H1 (cell line): Measurements from ENCODE around the gene L3MBTL4. TPM values are rescaled to one million over a fixed set of nuclear protein-coding genes. Genes with fewer than 3 reads are reported as not detected.

ENCODE experiments used
- CTCF ChIA-PET: fragments of 300-600 bp; sonication (Branson Sonifier 250); formaldehyde crosslinking; loops from one replicate; lab custom pipeline; 2021; ENCODE audit not compliant: partially characterized antibody; lab: Charles Lee
- POLR2A ChIA-PET: fragments of 300-600 bp; sonication (Branson Sonifier 250); formaldehyde crosslinking; loops from one replicate; lab custom pipeline; 2021; ENCODE audit warnings: inconsistent platforms; ENCODE audit not compliant: partially characterized antibody; lab: Charles Lee
- DNase-seq, 2 experiments: peaks; one replicate each; pipeline versions ENCODE4 v3.0.0 to v3.0.0-alpha.2; 2010 to 2022; ENCODE audit warnings: low spot score in 2 of 2, low read depth in 1 of 2, mixed read lengths in 1 of 2
- FAIRE-seq: peaks from 2 replicates; lab custom pipeline; 2011; peaks lifted over from hg19 to GRCh38; lab: Jason Lieb, UNC
- H2AFZ ChIP-seq: 2 replicates; pipeline ENCODE4 v1.8.1; 2012; ENCODE audit warnings: low read length, inconsistent platforms
- H2AK5ac ChIP-seq: 2 replicates; pipeline ENCODE4 v1.6.1; 2013; ENCODE audit warnings: low read depth, low read length
- H2BK120ac ChIP-seq: replicated peaks from 2 replicates; pipeline ENCODE3; 2013; ENCODE audit warnings: low read depth, low read length, inconsistent platforms
- H2BK12ac ChIP-seq: 2 replicates; pipeline ENCODE4 v1.6.1; 2013; ENCODE audit warnings: low read depth, low read length
- H2BK15ac ChIP-seq: 2 replicates; pipeline ENCODE4 v1.6.1; 2013; ENCODE audit warnings: low read length
- H2BK20ac ChIP-seq: 2 replicates; pipeline ENCODE4 v1.6.1; 2013; ENCODE audit warnings: low read length
- H2BK5ac ChIP-seq: 2 replicates; pipeline ENCODE4 v1.6.1; 2013; ENCODE audit warnings: low read depth, low read length
- H3K14ac ChIP-seq: 2 replicates; pipeline ENCODE4 v1.6.1; 2013; ENCODE audit warnings: inconsistent platforms; ENCODE audit not compliant: insufficient read length
- H3K18ac ChIP-seq: 2 replicates; pipeline ENCODE4 v1.6.1; 2013; ENCODE audit warnings: low read length; ENCODE audit errors: extremely low read depth
- H3K23ac ChIP-seq: 2 replicates; pipeline ENCODE4 v1.6.1; 2013; ENCODE audit warnings: inconsistent platforms; ENCODE audit not compliant: insufficient read length
- H3K23me2 ChIP-seq: 2 replicates; pipeline ENCODE4 v1.6.1; 2013; ENCODE audit warnings: low read depth, low read length
- H3K27ac ChIP-seq: 2 replicates; pipeline ENCODE4 v1.6.1; 2011; ENCODE audit warnings: low read depth, low read length, inconsistent platforms
- H3K27me3 ChIP-seq, 4 experiments: replicated peaks in 1 of 4; 1 replicate in 1 of 4; 2 replicates in 3 of 4; pipeline versions ENCODE4 v1.6.1 to v1.8.1; 2011 to 2013; ENCODE audit warnings: low read length in 3 of 4, mild to moderate bottlenecking in 3 of 4, inconsistent platforms in 2 of 4, mixed read lengths in 2 of 4, moderate library complexity in 1 of 4; ENCODE audit not compliant: control insufficient read depth in 3 of 4, insufficient read depth in 3 of 4; ENCODE audit errors: extremely low read depth in 1 of 4
- H3K36me3 ChIP-seq, 4 experiments: 2 replicates each; pipeline versions ENCODE4 v1.6.1 to v1.8.1; 2011 to 2013; ENCODE audit warnings: mild to moderate bottlenecking in 4 of 4, low read length in 3 of 4, moderate library complexity in 2 of 4, control low read depth in 1 of 4, inconsistent platforms in 1 of 4; ENCODE audit not compliant: insufficient read depth in 4 of 4, control insufficient read depth in 2 of 4
- H3K4ac ChIP-seq: replicated peaks from 2 replicates; pipeline ENCODE3; 2013; ENCODE audit warnings: low read length, low read depth, mixed read lengths, inconsistent platforms; ENCODE audit not compliant: insufficient read length
- H3K4me1 ChIP-seq, 4 experiments: replicated peaks in 1 of 4; 1 replicate in 1 of 4; 2 replicates in 3 of 4; pipeline versions ENCODE4 v1.6.1 to v1.8.1; 2011 to 2013; ENCODE audit warnings: low read length in 3 of 4, inconsistent platforms in 2 of 4, mixed read lengths in 1 of 4; ENCODE audit not compliant: insufficient read depth in 4 of 4, control insufficient read depth in 3 of 4
- H3K4me2 ChIP-seq, 2 experiments: 2 replicates each; pipeline versions ENCODE4 v1.6.1 to v1.8.1; 2011 to 2013; ENCODE audit warnings: low read depth in 2 of 2, low read length in 2 of 2, control low read depth in 1 of 2, inconsistent platforms in 1 of 2, mild to moderate bottlenecking in 1 of 2; ENCODE audit not compliant: insufficient read depth in 1 of 2
- H3K4me3 ChIP-seq, 4 experiments: fragments of 200-600, 300-600 bp in 1 of 4; sonication (generic), shearing (Covaris generic), sonication (Bioruptor Twin) in 1 of 4; 2 replicates each; pipeline versions ENCODE4 v1.5.1 to v1.8.1; 2011 to 2016; ENCODE audit warnings: low read length in 4 of 4, low read depth in 3 of 4, control low read depth in 2 of 4, inconsistent platforms in 2 of 4, mild to moderate bottlenecking in 2 of 4, mixed read lengths in 1 of 4, moderate library complexity in 1 of 4; ENCODE audit not compliant: insufficient read depth in 2 of 4; ENCODE audit errors: extremely low read depth in 1 of 4
- H3K56ac ChIP-seq: replicated peaks from 2 replicates; pipeline ENCODE3; 2013; ENCODE audit warnings: low read depth, mild to moderate bottlenecking, mixed read lengths, low read length, inconsistent platforms; ENCODE audit not compliant: insufficient read length
- H3K79me1 ChIP-seq: 2 replicates; pipeline ENCODE4 v1.6.1; 2013; ENCODE audit warnings: low read depth, low read length, control low read depth
- H3K79me2 ChIP-seq, 2 experiments: 2 replicates each; pipeline versions ENCODE4 v1.6.1 to v1.8.1; 2012 to 2013; ENCODE audit warnings: low read length in 2 of 2, mild to moderate bottlenecking in 2 of 2, inconsistent platforms in 1 of 2; ENCODE audit not compliant: insufficient read depth in 2 of 2, control insufficient read depth in 1 of 2
- H3K9ac ChIP-seq, 4 experiments: replicated peaks in 1 of 4; 1 replicate in 1 of 4; 2 replicates in 3 of 4; pipeline versions ENCODE4 v1.6.1 to v1.8.1; 2011 to 2013; ENCODE audit warnings: low read depth in 3 of 4, low read length in 3 of 4, control low read depth in 2 of 4, mild to moderate bottlenecking in 2 of 4, moderate library complexity in 2 of 4, inconsistent platforms in 1 of 4; ENCODE audit errors: extremely low read depth in 1 of 4
- H3K9me3 ChIP-seq, 2 experiments: 2 replicates each; pipeline versions ENCODE4 v1.6.1 to v1.8.1; 2012 to 2013; ENCODE audit warnings: mild to moderate bottlenecking in 2 of 2, moderate library complexity in 2 of 2, control low read depth in 1 of 2, inconsistent platforms in 1 of 2, low read depth in 1 of 2, low read length in 1 of 2, mixed read lengths in 1 of 2; ENCODE audit not compliant: insufficient read depth in 2 of 2
- H4K20me1 ChIP-seq, 2 experiments: replicated peaks in 1 of 2; 2 replicates each; pipeline versions ENCODE3 to v1.8.1; 2011 to 2013; ENCODE audit warnings: inconsistent platforms in 2 of 2, low read length in 2 of 2, mild to moderate bottlenecking in 1 of 2; ENCODE audit not compliant: insufficient read depth in 2 of 2, control insufficient read depth in 1 of 2
- H4K5ac ChIP-seq: 2 replicates; pipeline ENCODE4 v1.6.1; 2013; ENCODE audit warnings: low read length, low read depth, mixed read lengths, inconsistent platforms; ENCODE audit not compliant: insufficient read length
- H4K8ac ChIP-seq: 2 replicates; pipeline ENCODE4 v1.8.0; 2013; ENCODE audit warnings: mild to moderate bottlenecking, moderate library complexity, low read length, inconsistent platforms; ENCODE audit not compliant: insufficient read depth; ENCODE audit errors: extremely low read depth
- H4K91ac ChIP-seq: replicated peaks from 2 replicates; pipeline ENCODE3; 2013; ENCODE audit warnings: low read length, mixed read lengths, inconsistent platforms; ENCODE audit not compliant: insufficient read length
- CBX8 ChIP-seq: fragments of 300-800, 300-1000 bp; sonication (generic); IDR thresholded peaks from 2 replicates; pipeline ENCODE4 v1.7.1; 2016; ENCODE audit warnings: low read depth, low read length, borderline replicate concordance
- HDAC6 ChIP-seq: IDR thresholded peaks from one replicate; pipeline ENCODE4 v1.7.1; 2012; ENCODE audit warnings: low read depth, mild to moderate bottlenecking, inconsistent platforms, low read length, moderate library complexity
- KDM4A ChIP-seq: IDR thresholded peaks from one replicate; pipeline ENCODE4 v1.7.1; 2012; ENCODE audit warnings: low read depth, mild to moderate bottlenecking, moderate library complexity, low read length, inconsistent platforms; ENCODE audit not compliant: severe bottlenecking
- KDM5A ChIP-seq: fragments of 200-600 bp; IDR thresholded peaks from 2 replicates; pipeline ENCODE4 v1.7.1; 2012; ENCODE audit warnings: mild to moderate bottlenecking, low read length, inconsistent platforms, mixed read lengths
- MAX ChIP-seq: IDR thresholded peaks from 2 replicates; pipeline ENCODE4 v1.6.1; 2012; ENCODE audit warnings: inconsistent platforms
- PHF8 ChIP-seq: fragments of 200-600 bp; sonication (generic); conservative IDR thresholded peaks from 2 replicates; pipeline ENCODE4 v1.7.1; 2012; ENCODE audit warnings: low read depth, mild to moderate bottlenecking, inconsistent platforms, low read length, moderate library complexity
- POLR2AphosphoS5 ChIP-seq: IDR thresholded peaks from 2 replicates; pipeline ENCODE4 v1.6.1; 2011; ENCODE audit warnings: low read depth, low read length
- SRF ChIP-seq: IDR thresholded peaks from 2 replicates; pipeline ENCODE4 v1.6.1; 2011; ENCODE audit warnings: mild to moderate bottlenecking, low read depth, low read length, moderate library complexity
- TAF1 ChIP-seq: IDR thresholded peaks from 2 replicates; pipeline ENCODE4 v1.6.1; 2011; ENCODE audit warnings: mild to moderate bottlenecking, low read depth, low read length
- WGBS, 2 experiments: shearing (Covaris generic) in 1 of 2; methylation state at CpG; one replicate each; pipeline versions ENCODE4 v1.1.6 to v1.1.7; 2013 to 2015; ENCODE audit warnings: low lambda C conversion rate in 2 of 2, mixed read lengths in 2 of 2, inconsistent platforms in 1 of 2, low coverage in 1 of 2, missing lambda C conversion rate in 1 of 2; ENCODE audit not compliant: insufficient replicate concordance in 2 of 2, insufficient coverage in 1 of 2, insufficient read length in 1 of 2; ENCODE audit errors: extremely low coverage in 1 of 2, missing lambda C conversion rate in 1 of 2; 5-methylcytosine and 5-hydroxymethylcytosine counted together
- long read RNA-seq, 2 experiments: library from RNA in 1 of 2; library from capped mRNA in 1 of 2; stranded (forward); transcript quantifications; one replicate each; pipeline ENCODE4 v2.0.0, GENCODE V29; 2021; ENCODE audit warnings: inconsistent platforms in 1 of 2
- polyA minus RNA-seq, 3 experiments: library from RNA; depleted of rRNA, polyadenylated mRNA; stranded (reverse); fragments of >200 nt; gene quantifications; 1 replicate in 2 of 3; 2 replicates in 1 of 3; pipeline ENCODE4 v1.2.3, GENCODE V29; 2011
- polyA plus RNA-seq, 7 experiments: library from polyadenylated mRNA; depleted of rRNA in 3 of 7; stranded (reverse) in 5 of 7; unstranded in 2 of 7; fragments of >200 nt in 5 of 7; fragments of 200-250 nt in 2 of 7; gene quantifications; 1 replicate in 5 of 7; 2 replicates in 1 of 7; 4 replicates in 1 of 7; pipeline versions ENCODE4 v1.2.1 to v1.2.3, GENCODE V29; 2011 to 2013; ENCODE audit warnings: missing spikeins in 2 of 7, mixed read lengths in 2 of 7
- total RNA-seq: library from RNA; stranded (reverse); fragmentation: NEBNext Ultra II Directional; extraction: Animal tissue kit (Norgen Biotek cat#: 25700); gene quantifications from 2 replicates; pipeline ENCODE4 v1.2.1, GENCODE V29; 2021

Gene L3MBTL4
- 2.1 and 2.4 TPM in 2 replicates for total RNA-seq
- 0.67 and 1.0 TPM in 2 replicates for polyA plus RNA-seq (2011; rRNA removed)
- 0.84 TPM for polyA plus RNA-seq (2011; cell fraction: cytosol; rRNA removed)
- 1.7 TPM for polyA plus RNA-seq (2011; cell fraction: nucleus; rRNA removed)
- 1.1 to 2.1 TPM (median 1.4 TPM) in 4 replicates for polyA plus RNA-seq (2012, experiment 1 of 2)
- polyA plus RNA-seq (2012, experiment 2 of 2), result 0.13 TPM
- polyA plus RNA-seq (2013, experiment 1 of 2), result 0.59 TPM
- polyA plus RNA-seq (2013, experiment 2 of 2), result 0.53 TPM
- polyA minus RNA-seq (2011; rRNA and poly(A)+ RNA removed), result 1.6 and 5.5 TPM in 2 replicates
- 0.29 TPM for polyA minus RNA-seq (2011; cell fraction: cytosol; rRNA and poly(A)+ RNA removed)
- polyA minus RNA-seq (2011; cell fraction: nucleus; rRNA and poly(A)+ RNA removed), result 9.4 TPM
- long read RNA-seq, experiment 1, partial matches to known transcripts, result 0 of 4 reads
- long read RNA-seq, experiment 1, other reads (novel, unspliced or antisense), result 4 of 4 reads
- long read RNA-seq, experiment 2, result 0 reads

GRCh38 chr18:6414723-6415417, at the start of gene L3MBTL4:
Gene L3MBTL4, minus strand, starts transcription at chr18:6414911. Its CDS starts 103,286 bp downstream, at chr18:6311625.
- peaks cover 0 to 19% (median 13%) of the 10 kb centered on the region in 4 experiments; a peak in 5 of 7 replicates for H3K27me3 ChIP-seq
- H3K18ac ChIP-seq, result peak within 1 kb of the TSS; percentile 44
- H3K9ac ChIP-seq, result peak within 1 kb of the TSS in 3 of 4 experiments; percentile 29 to 45 (median 36); a peak in 5 of 7 replicates
- peak within 1 kb of the TSS; percentile 63 to 86 for H3K4me2 ChIP-seq
- DNase-seq (peak in 1 of 2 experiments; percentile 72), FAIRE-seq (no peak)
- WGBS, 2 experiments, result 4% methylated on average over 17 of the region's 67 CpGs; no CpG with 5 or more reads in 1 of the 2 experiments
- no peaks in the 10 kb centered on the region for H4K20me1 ChIP-seq
- peak within 1 kb of the TSS; percentile 34 for H4K91ac ChIP-seq
- H4K8ac ChIP-seq, result peak within 1 kb of the TSS; percentile 80
- H2BK12ac ChIP-seq, result no peak within 1 kb of the TSS
- H3K9me3 ChIP-seq, result no peaks in the 10 kb centered on the region
- H3K27ac ChIP-seq, result no peak within 1 kb of the TSS; the same call in 1 of the 2 replicates
- peaks cover 0 to 2% (median under 1%) of the 10 kb centered on the region in 4 experiments; a peak in 2 of 7 replicates for H3K4me1 ChIP-seq
- no peak within 1 kb of the TSS for H2BK15ac ChIP-seq
- H3K14ac ChIP-seq, result no peak within 1 kb of the TSS
- H3K23ac ChIP-seq, result no peak within 1 kb of the TSS
- POLR2A ChIA-PET, result interaction anchor here (0.6 kb wide), 1 partner anchor 1156 kb away, joined by 3 read pairs; no protein-coding TSS in a partner anchor
- peaks cover 9% of the 10 kb centered on the region; the same call in 1 of the 2 replicates for H3K23me2 ChIP-seq
- peak within 1 kb of the TSS; percentile 49 to 78 (median 66) for H3K4me3 ChIP-seq
- peak within 1 kb of the TSS; percentile 82 for H2AFZ ChIP-seq
- H3K56ac ChIP-seq, result peak within 1 kb of the TSS; percentile 40
- H3K79me2 ChIP-seq, result no peaks in the 10 kb centered on the region
- H2AK5ac ChIP-seq, result no peak within 1 kb of the TSS
- H4K5ac ChIP-seq, result peak within 1 kb of the TSS; percentile 36
- H2BK5ac ChIP-seq, result no peak within 1 kb of the TSS
- H3K36me3 ChIP-seq, result no peaks in the 10 kb centered on the region
- H2BK120ac ChIP-seq, result no peak within 1 kb of the TSS
- no peaks in the 10 kb centered on the region for H3K79me1 ChIP-seq
- CTCF ChIA-PET, result interaction anchor here (0.6 kb wide), 1 partner anchor 89 kb away, joined by 3 read pairs; no protein-coding TSS in a partner anchor
- H2BK20ac ChIP-seq, result no peak within 1 kb of the TSS
- H3K4ac ChIP-seq, result peak within 1 kb of the TSS; percentile 78
- TF ChIP-seq SRF, result no peak
- 0 out of 2 replicates have a peak, but pooled peaks have one; percentile 40 for TF ChIP-seq TAF1
- TF ChIP-seq PHF8, result 0 out of 2 replicates have a peak, but pooled peaks have one; percentile 16
- no peak for TF ChIP-seq KDM5A
- TF ChIP-seq CBX8, result no peak
- peak; percentile 26 for TF ChIP-seq KDM4A
- TF ChIP-seq MAX, result peak; percentile 29
- no peak for TF ChIP-seq HDAC6
- TF ChIP-seq POLR2AphosphoS5, result no peak
